ENCODE results near the gene MAP2K1. TPM values are rescaled to one million over a fixed set of nuclear protein-coding genes. Genes with fewer than 3 reads are reported as not detected.

The MAP2K1 gene
- total and polyA plus RNA-seq, 2 donors from 2014 or later: 33.1 to 49.4 TPM

- TF ChIP-seq CTCF (IDR thresholded peaks at IDR 0.05; ENCODE audit: borderline replicate concordance, extremely low read depth, insufficient read depth): no peak
- FAIRE-seq: no peak
- Histone ChIP-seq H3K27ac (ENCODE audit: low read depth in 2 of 2, low read length in 2 of 2) (no peak overlapping the region), H3K9me3 (ENCODE audit: control insufficient read depth in 2 of 3, insufficient read depth in 1 of 3, low read length in 3 of 3) (no peaks in the 10 kb centered on the region), H3K36me3 (ENCODE audit: control insufficient read depth in 2 of 3, insufficient read depth in 3 of 3, low read length in 3 of 3) (no peaks in the 10 kb centered on the region), H3K27me3 (ENCODE audit: control insufficient read depth, insufficient read depth, low read length) (no peaks in the 10 kb centered on the region), H3K4me3 (ENCODE audit: low read length in 3 of 3) (no peak overlapping the region), H3K9ac (ENCODE audit: low read length in 3 of 3) (no peak overlapping the region), H3K4me1 (ENCODE audit: control insufficient read depth in 2 of 3, insufficient read depth in 2 of 3, low read depth in 1 of 3, low read length in 3 of 3) (peaks cover 4 to 7% (median 6%) of the 10 kb centered on the region in 3 donors)
- no peak for DNase-seq
- intact Hi-C loops (cut with DNase I): no loop called here
Measured at GRCh38 chr15:66409565-66410108, 22.9 kb downstream of the MAP2K1 start.

GRCh38 chr15:66411190-66411589 lies 24.5 kb downstream of the MAP2K1 start:
- no peaks in the 10 kb centered on the region for H3K36me3 ChIP-seq (ENCODE audit: control insufficient read depth in 2 of 3, insufficient read depth in 3 of 3, low read length in 3 of 3)
- no peaks in the 10 kb centered on the region for H3K27me3 ChIP-seq (ENCODE audit: control insufficient read depth, insufficient read depth, low read length)
- intact Hi-C loops (cut with DNase I): no loop called here
- FAIRE-seq (no peak), DNase-seq (no peak)
- H3K4me1 ChIP-seq (ENCODE audit: control insufficient read depth in 2 of 3, insufficient read depth in 2 of 3, low read depth in 1 of 3, low read length in 3 of 3): no peaks in the 10 kb centered on the region
- no peak overlapping the region for H3K27ac ChIP-seq (ENCODE audit: low read depth in 2 of 2, low read length in 2 of 2)
- no peak overlapping the region for H3K9ac ChIP-seq (ENCODE audit: low read length in 3 of 3)
- H3K9me3 ChIP-seq (ENCODE audit: control insufficient read depth in 2 of 3, insufficient read depth in 1 of 3, low read length in 3 of 3): no peaks in the 10 kb centered on the region
- no peak for TF ChIP-seq CTCF (IDR thresholded peaks at IDR 0.05; ENCODE audit: borderline replicate concordance, extremely low read depth, insufficient read depth)
- no peak overlapping the region for H3K4me3 ChIP-seq (ENCODE audit: low read length in 3 of 3)

- H3K36me3 ChIP-seq (ENCODE audit: control insufficient read depth in 2 of 3, insufficient read depth in 3 of 3, low read length in 3 of 3): no peaks in the 10 kb centered on the region
- TF ChIP-seq CTCF (IDR thresholded peaks at IDR 0.05; ENCODE audit: borderline replicate concordance, extremely low read depth, insufficient read depth): no peak
- H3K9ac ChIP-seq (ENCODE audit: low read length in 3 of 3): no peak overlapping the region
- no peaks in the 10 kb centered on the region for H3K4me1 ChIP-seq (ENCODE audit: control insufficient read depth in 2 of 3, insufficient read depth in 2 of 3, low read depth in 1 of 3, low read length in 3 of 3)
- DNase-seq (no peak), FAIRE-seq (no peak)
- no peaks in the 10 kb centered on the region for H3K9me3 ChIP-seq (ENCODE audit: control insufficient read depth in 2 of 3, insufficient read depth in 1 of 3, low read length in 3 of 3)
- H3K4me3 ChIP-seq (ENCODE audit: low read length in 3 of 3): no peak overlapping the region
- intact Hi-C loops (cut with DNase I): no loop called here
- no peaks in the 10 kb centered on the region for H3K27me3 ChIP-seq (ENCODE audit: control insufficient read depth, insufficient read depth, low read length)
- no peak overlapping the region for H3K27ac ChIP-seq (ENCODE audit: low read depth in 2 of 2, low read length in 2 of 2)
Measured at GRCh38 chr15:66412220-66412619, 25.5 kb downstream of the MAP2K1 start.

- no peaks in the 10 kb centered on the region for H3K4me1 ChIP-seq (ENCODE audit: control insufficient read depth in 2 of 3, insufficient read depth in 2 of 3, low read depth in 1 of 3, low read length in 3 of 3)
- no peak overlapping the region for H3K9ac ChIP-seq (ENCODE audit: low read length in 3 of 3)
- no peaks in the 10 kb centered on the region for H3K36me3 ChIP-seq (ENCODE audit: control insufficient read depth in 2 of 3, insufficient read depth in 3 of 3, low read length in 3 of 3)
- intact Hi-C loops (cut with DNase I): no loop called here
- FAIRE-seq (no peak), DNase-seq (no peak)
- no peaks in the 10 kb centered on the region for H3K9me3 ChIP-seq (ENCODE audit: control insufficient read depth in 2 of 3, insufficient read depth in 1 of 3, low read length in 3 of 3)
- no peak overlapping the region for H3K4me3 ChIP-seq (ENCODE audit: low read length in 3 of 3)
- no peak for TF ChIP-seq CTCF (IDR thresholded peaks at IDR 0.05; ENCODE audit: borderline replicate concordance, extremely low read depth, insufficient read depth)
- no peaks in the 10 kb centered on the region for H3K27me3 ChIP-seq (ENCODE audit: control insufficient read depth, insufficient read depth, low read length)
- no peak overlapping the region for H3K27ac ChIP-seq (ENCODE audit: low read depth in 2 of 2, low read length in 2 of 2)
Measured at GRCh38 chr15:66413579-66413978, 26.9 kb downstream of the MAP2K1 start.

All from kidney (tissue), 14 donors.